ENCODE data around the gene PGBD5. TPM values are rescaled to one million over a fixed set of nuclear protein-coding genes. Genes with fewer than 3 reads are reported as not detected.

The PGBD5 gene
- total RNA-seq, 1 donor from 2014 or later, result 12.8 TPM

GRCh38 chr1:230335861-230336522, 90.1 kb downstream of the PGBD5 start:
- intact Hi-C loops (cut with DNase I), result no loop called here
- DNase-seq, result no peak
- ATAC-seq (ENCODE audit: poor library complexity), result peak; percentile 33

GRCh38 chr1:230334447-230334837, 91.7 kb downstream of the PGBD5 start:
- intact Hi-C loops (cut with DNase I), result no loop called here
- ATAC-seq (ENCODE audit: poor library complexity), result peak; percentile 31

GRCh38 chr1:230333590-230334446, 92.3 kb downstream of the PGBD5 start:
- ATAC-seq (ENCODE audit: poor library complexity), result no peak
- DNase-seq, result no peak
- intact Hi-C loops (cut with DNase I), result no loop called here

More at GRCh38 chr1:230334447-230334837, 91.7 kb downstream of the PGBD5 start:
- no peak for DNase-seq

- DNase-seq (no peak), ATAC-seq (ENCODE audit: poor library complexity) (no peak)
- intact Hi-C loops (cut with DNase I), result no loop called here
Measured at GRCh38 chr1:230332575-230333066, 93.5 kb downstream of the PGBD5 start.

- DNase-seq (no peak), ATAC-seq (ENCODE audit: poor library complexity) (no peak)
- intact Hi-C loops (cut with DNase I), result no loop called here
Measured at GRCh38 chr1:230332061-230332460, 94.1 kb downstream of the PGBD5 start.

GRCh38 chr1:230330157-230330556, 96.0 kb downstream of the PGBD5 start:
- intact Hi-C loops (cut with DNase I), result no loop called here
- DNase-seq, result no peak
- no peak for ATAC-seq (ENCODE audit: poor library complexity)

- ATAC-seq (ENCODE audit: poor library complexity) (no peak), DNase-seq (no peak)
- intact Hi-C loops (cut with DNase I), result no loop called here
Measured at GRCh38 chr1:230328342-230329015, 97.7 kb downstream of the PGBD5 start.

- DNase-seq (no peak), ATAC-seq (ENCODE audit: poor library complexity) (no peak)
- intact Hi-C loops (cut with DNase I), result no loop called here
Measured at GRCh38 chr1:230327892-230328284, 98.2 kb downstream of the PGBD5 start.

- ATAC-seq (ENCODE audit: poor library complexity) (peak; percentile 13), DNase-seq (no peak)
- intact Hi-C loops (cut with DNase I), result no loop called here
Measured at GRCh38 chr1:230326971-230327891, 98.9 kb downstream of the PGBD5 start.

- intact Hi-C loops (cut with DNase I), result no loop called here
- DNase-seq, result no peak
Measured at GRCh38 chr1:230323686-230324085, 102.4 kb downstream of the PGBD5 start.

GRCh38 chr1:230322967-230323547, 103.1 kb downstream of the PGBD5 start:
- intact Hi-C loops (cut with DNase I), result no loop called here
- ATAC-seq (ENCODE audit: poor library complexity) (no peak), DNase-seq (no peak)

More at GRCh38 chr1:230323686-230324085, 102.4 kb downstream of the PGBD5 start:
- no peak for ATAC-seq (ENCODE audit: poor library complexity)

- intact Hi-C loops (cut with DNase I), result no loop called here
- DNase-seq, result no peak
- ATAC-seq (ENCODE audit: poor library complexity), result peak; percentile 29
Measured at GRCh38 chr1:230322421-230322756, 103.7 kb downstream of the PGBD5 start.

GRCh38 chr1:230321741-230322420, 104.3 kb downstream of the PGBD5 start:
- DNase-seq (peak; percentile 72), ATAC-seq (ENCODE audit: poor library complexity) (peak; percentile 87)
- intact Hi-C loops (cut with DNase I), result no loop called here

GRCh38 chr1:230321341-230321740, 104.8 kb downstream of the PGBD5 start:
- no peak for DNase-seq
- intact Hi-C loops (cut with DNase I), result no loop called here
- ATAC-seq (ENCODE audit: poor library complexity), result no peak

- DNase-seq (no peak), ATAC-seq (ENCODE audit: poor library complexity) (no peak)
- intact Hi-C loops (cut with DNase I), result no loop called here
Measured at GRCh38 chr1:230320804-230321203, 105.3 kb downstream of the PGBD5 start.

- intact Hi-C loops (cut with DNase I), result no loop called here
- ATAC-seq (ENCODE audit: poor library complexity) (no peak), DNase-seq (no peak)
Measured at GRCh38 chr1:230319014-230319747, 107.0 kb downstream of the PGBD5 start.

All from Right ventricle myocardium superior (tissue), 1 donor.